Measurements from ENCODE around the gene MEGF6.

DNA sequence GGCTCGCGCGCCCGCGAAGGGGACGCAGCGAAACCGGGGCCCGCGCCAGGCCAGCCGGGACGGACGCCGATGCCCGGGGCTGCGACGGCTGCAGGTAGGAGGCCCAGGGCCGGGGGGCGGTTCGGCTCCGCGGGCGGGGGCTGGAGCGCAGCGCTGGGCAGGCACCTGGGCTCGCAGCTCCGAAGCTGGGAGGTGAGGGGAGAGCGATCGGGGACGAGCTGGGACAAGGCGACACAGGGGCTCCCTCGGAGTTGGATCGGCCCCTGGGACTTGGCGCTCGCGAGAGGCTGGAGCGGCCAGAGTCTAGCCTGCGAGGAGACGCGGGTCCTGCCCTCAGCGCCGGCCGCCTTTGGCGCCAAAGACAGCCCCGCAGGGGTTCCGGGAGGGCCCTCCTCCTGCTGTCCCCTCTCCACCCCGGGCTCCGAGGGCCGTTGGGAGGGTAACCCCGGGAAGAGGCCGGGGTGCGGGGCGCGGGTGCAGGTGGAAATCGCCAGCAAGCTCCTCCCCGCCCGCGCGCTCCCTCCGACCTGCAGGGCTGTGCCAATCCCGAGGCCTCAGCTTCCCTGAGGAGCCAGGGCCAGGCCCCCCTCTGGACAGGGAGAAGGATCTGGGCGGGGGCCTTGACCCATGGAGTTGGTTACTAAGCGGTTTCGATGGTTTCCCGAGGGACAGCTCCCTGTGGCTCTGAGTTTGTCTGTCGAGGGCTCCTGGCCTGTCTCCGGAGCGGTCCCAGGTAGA, 41.4 kb upstream of the MEGF6 start:
- TF ChIP-seq, protein P1, sequence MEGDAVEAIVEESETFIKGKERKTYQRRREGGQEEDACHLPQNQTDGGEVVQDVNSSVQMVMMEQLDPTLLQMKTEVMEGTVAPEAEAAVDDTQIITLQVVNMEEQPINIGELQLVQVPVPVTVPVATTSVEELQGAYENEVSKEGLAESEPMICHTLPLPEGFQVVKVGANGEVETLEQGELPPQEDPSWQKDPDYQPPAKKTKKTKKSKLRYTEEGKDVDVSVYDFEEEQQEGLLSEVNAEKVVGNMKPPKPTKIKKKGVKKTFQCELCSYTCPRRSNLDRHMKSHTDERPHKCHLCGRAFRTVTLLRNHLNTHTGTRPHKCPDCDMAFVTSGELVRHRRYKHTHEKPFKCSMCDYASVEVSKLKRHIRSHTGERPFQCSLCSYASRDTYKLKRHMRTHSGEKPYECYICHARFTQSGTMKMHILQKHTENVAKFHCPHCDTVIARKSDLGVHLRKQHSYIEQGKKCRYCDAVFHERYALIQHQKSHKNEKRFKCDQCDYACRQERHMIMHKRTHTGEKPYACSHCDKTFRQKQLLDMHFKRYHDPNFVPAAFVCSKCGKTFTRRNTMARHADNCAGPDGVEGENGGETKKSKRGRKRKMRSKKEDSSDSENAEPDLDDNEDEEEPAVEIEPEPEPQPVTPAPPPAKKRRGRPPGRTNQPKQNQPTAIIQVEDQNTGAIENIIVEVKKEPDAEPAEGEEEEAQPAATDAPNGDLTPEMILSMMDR (IDR thresholded peaks at IDR 0.05; ENCODE audit: low read depth, low read length): no peak
- no peak for TF ChIP-seq EZH2phosphoT487 (IDR thresholded peaks at IDR 0.05; ENCODE audit: low read depth)

All from OCI-LY3 (cell line).